Neural crest cell (in vitro differentiated cells): ENCODE results near the gene WFIKKN2. TPM values are rescaled to one million over a fixed set of nuclear protein-coding genes. Genes with fewer than 3 reads are reported as not detected.

Experiments used
- DNase-seq: peaks from one replicate; pipeline ENCODE4 v3.0.0; 2021; ENCODE audit warnings: low read depth, mixed read lengths, low spot score
- H3K27ac Mint-ChIP-seq: one replicate; pipeline ENCODE4 v1.8.0; 2021; ENCODE audit warnings: mild to moderate bottlenecking, mixed read lengths; ENCODE audit not compliant: unreplicated experiment
- H3K27me3 Mint-ChIP-seq: 2 replicates; pipeline ENCODE4 v1.8.0; 2021; ENCODE audit warnings: low read depth, mild to moderate bottlenecking, mixed read lengths
- H3K36me3 Mint-ChIP-seq: 2 replicates; pipeline ENCODE4 v1.8.0; 2021; ENCODE audit warnings: low read depth, mild to moderate bottlenecking, mixed read lengths
- H3K4me1 Mint-ChIP-seq: 2 replicates; pipeline ENCODE4 v1.8.0; 2021; ENCODE audit warnings: mixed read lengths
- H3K4me3 Mint-ChIP-seq: one replicate; pipeline ENCODE4 v1.8.0; 2021; ENCODE audit warnings: mild to moderate bottlenecking, mixed read lengths
- H3K9me3 Mint-ChIP-seq: 2 replicates; pipeline ENCODE4 v1.8.0; 2021; ENCODE audit warnings: mixed read lengths
- total RNA-seq: library from RNA; stranded (reverse); gene quantifications from 2 replicates; pipeline ENCODE4 v1.2.1, GENCODE V29; 2021
- TF ChIP-seq, protein P1 (sequence below): fragments of 200-600 bp; sonication (generic); conservative IDR thresholded peaks from 2 replicates; pipeline ENCODE4 v1.5.0; 2021; ENCODE audit warnings: antibody characterized with exemption, mild to moderate bottlenecking

The WFIKKN2 gene
- total RNA-seq, 1 donor from 2014 or later: 0.09 TPM

DNA sequence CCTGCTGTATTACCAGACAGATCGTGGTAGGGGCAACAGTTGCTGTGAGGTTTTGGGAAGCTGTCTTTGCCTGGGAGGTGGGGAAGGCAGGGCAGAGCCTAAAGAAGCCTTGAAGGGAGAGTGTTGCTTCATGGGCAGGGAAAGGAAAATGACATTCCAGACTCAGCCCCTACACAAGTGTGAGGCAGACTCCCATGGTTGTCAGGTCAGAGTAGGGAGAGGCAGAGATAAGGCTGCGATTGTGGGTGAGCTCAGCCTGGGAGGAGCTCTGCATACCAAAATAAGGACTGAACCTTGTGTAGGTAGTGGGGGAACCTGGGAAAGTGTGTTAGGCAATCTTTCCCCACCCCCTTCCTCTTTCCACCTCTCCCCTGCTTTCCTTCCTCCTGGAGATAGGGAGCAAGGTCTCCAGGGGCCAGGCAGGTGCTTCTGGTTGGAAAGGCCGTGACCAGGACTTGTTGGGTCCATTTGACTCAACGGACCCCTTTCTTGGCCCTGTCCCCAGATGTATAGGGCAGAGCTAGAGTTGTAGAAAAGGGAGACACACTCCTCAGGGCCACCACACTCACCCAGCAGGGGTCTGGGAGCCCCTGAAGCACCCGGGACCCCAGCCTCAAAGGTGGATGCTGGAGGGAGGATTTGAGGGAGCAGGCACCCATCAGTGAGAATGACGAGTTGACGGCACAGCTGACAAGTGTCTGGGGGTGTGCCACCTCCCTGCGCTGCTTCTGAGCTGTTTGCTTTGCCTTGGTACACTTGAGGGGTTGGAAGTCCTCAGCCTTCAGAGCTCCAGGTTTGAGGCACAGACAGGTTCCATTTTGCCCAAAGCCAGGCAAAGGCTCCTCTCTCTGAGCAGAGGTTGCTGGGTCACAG, 49.3 kb downstream of the WFIKKN2 start:
- no peak for DNase-seq
- no peak overlapping the region for H3K4me3 Mint-ChIP-seq
- H3K4me1 Mint-ChIP-seq: peaks cover 23% of the 10 kb centered on the region
- no peaks in the 10 kb centered on the region for H3K27me3 Mint-ChIP-seq
- H3K9me3 Mint-ChIP-seq: peaks cover 3% of the 10 kb centered on the region
- peak overlapping the region; percentile 16 for H3K27ac Mint-ChIP-seq
- no peaks in the 10 kb centered on the region for H3K36me3 Mint-ChIP-seq
- TF ChIP-seq, protein P1, sequence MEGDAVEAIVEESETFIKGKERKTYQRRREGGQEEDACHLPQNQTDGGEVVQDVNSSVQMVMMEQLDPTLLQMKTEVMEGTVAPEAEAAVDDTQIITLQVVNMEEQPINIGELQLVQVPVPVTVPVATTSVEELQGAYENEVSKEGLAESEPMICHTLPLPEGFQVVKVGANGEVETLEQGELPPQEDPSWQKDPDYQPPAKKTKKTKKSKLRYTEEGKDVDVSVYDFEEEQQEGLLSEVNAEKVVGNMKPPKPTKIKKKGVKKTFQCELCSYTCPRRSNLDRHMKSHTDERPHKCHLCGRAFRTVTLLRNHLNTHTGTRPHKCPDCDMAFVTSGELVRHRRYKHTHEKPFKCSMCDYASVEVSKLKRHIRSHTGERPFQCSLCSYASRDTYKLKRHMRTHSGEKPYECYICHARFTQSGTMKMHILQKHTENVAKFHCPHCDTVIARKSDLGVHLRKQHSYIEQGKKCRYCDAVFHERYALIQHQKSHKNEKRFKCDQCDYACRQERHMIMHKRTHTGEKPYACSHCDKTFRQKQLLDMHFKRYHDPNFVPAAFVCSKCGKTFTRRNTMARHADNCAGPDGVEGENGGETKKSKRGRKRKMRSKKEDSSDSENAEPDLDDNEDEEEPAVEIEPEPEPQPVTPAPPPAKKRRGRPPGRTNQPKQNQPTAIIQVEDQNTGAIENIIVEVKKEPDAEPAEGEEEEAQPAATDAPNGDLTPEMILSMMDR: no peak

DNA sequence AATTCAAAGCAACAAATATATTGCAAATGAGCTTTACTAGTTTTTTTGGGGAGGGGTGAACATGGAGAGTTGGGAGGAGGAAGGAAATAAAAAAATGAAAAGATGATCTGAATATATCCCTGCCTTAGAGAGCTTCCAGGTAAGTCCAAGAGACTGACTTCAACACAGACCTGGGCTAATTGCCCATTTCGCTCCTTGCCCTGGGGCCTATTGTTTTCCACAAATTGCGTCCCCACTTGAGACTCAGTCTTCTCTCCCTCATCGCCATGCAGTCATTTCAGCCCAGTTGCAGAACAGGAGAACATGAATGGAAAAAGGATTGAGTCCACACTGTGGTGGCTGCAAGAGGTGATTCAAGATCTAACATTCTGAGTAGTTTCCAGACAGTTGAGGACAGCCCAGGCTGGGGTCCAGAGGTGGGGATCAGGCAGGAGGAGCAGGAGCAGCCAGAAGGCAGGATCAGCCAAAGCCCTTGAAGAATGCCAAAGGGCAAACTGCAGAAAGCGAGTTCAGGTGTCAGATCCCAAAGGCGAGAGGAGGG, 52.4 kb downstream of the WFIKKN2 start:
- DNase-seq: no peak
- Mint-ChIP-seq H3K27me3 (no peaks in the 10 kb centered on the region), H3K4me3 (no peak overlapping the region), H3K27ac (no peak overlapping the region), H3K4me1 (peaks cover 37% of the 10 kb centered on the region), H3K9me3 (no peaks in the 10 kb centered on the region), H3K36me3 (no peaks in the 10 kb centered on the region)
- TF ChIP-seq, protein P1: no peak

DNA sequence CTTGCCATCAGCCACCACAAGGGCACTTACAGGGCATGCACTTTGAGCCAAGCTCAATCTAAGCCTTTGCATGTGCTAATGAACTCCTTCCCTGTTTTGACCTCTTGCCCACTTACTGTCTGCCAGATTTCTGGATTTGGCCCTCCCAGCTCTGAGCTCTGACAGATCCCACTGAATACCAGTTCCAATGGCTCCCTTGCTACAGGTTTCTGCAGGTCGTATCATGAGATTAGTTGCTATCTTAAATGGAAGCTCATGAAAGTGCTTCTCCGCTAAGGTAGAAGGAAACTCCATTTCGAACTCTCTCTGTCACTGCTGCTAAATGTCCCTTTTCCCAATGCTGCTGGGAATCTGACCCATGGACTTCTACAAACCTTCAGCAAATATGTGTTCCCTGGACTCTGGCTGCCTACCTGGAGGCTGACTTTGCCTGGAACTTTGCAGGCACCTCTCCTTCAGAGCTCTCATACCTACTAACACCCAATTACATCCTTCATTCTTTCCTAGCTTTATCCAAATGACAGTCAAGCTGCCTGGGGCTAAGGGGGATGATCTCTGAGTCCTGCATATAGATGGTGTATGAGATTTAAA, 54.2 kb downstream of the WFIKKN2 start:
- no peaks in the 10 kb centered on the region for H3K9me3 Mint-ChIP-seq
- H3K4me1 Mint-ChIP-seq: peaks cover 45% of the 10 kb centered on the region
- DNase-seq: no peak
- H3K27ac Mint-ChIP-seq: no peak overlapping the region
- no peaks in the 10 kb centered on the region for H3K27me3 Mint-ChIP-seq
- H3K4me3 Mint-ChIP-seq: no peak overlapping the region
- TF ChIP-seq, protein P1: no peak
- H3K36me3 Mint-ChIP-seq: no peaks in the 10 kb centered on the region

DNA sequence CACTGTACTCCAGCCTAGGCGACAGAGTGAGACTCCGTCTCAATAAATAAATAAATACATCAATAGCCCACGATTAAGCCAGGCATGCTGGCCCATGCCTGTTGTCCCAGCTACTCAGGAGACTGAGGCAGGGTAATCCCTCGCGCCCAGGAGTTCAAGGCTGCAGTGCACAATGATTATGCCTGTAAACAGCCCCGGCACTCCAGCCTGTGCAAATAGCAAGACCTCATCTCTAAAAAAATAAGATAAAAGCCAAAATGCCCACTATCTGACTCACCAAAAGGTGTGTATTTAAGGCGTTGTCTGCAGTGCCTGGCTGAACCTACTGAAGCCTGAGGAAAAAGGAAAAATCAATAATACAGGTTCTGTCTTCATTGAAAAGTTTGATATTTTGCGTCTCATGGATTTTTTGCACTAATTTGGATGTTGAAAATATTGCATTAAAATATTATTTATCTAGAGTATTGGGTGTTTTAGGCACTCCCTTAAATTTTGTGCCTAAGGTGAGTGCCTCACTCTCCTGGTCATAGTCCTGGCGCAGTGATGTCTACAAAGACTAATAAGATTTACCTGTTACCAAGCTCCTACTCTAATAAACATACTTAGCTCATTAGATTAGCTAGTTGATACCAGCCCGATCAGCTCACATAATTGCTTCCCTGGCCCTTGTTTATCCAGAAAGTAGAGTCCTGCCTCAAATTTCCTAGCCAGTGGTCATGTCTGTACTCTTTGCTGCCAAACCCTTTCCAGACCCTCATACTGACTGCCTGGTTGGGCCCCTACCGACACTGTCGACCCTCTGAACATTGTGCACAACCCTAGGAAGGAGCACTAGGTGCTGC, 55.5 kb downstream of the WFIKKN2 start:
- H3K27me3 Mint-ChIP-seq: no peaks in the 10 kb centered on the region
- H3K27ac Mint-ChIP-seq: peak overlapping the region; percentile 92

More for the DNA sequence above, 55.5 kb downstream of the WFIKKN2 start:
- Mint-ChIP-seq H3K9me3 (no peaks in the 10 kb centered on the region), H3K4me1 (peaks cover 52% of the 10 kb centered on the region), H3K36me3 (no peaks in the 10 kb centered on the region), H3K4me3 (no peak overlapping the region)
- TF ChIP-seq, protein P1: no peak
- no peak for DNase-seq
